Ascending aorta (tissue), 2 donors: Measurements from ENCODE around the gene ANAPC7. TPM values are rescaled to one million over a fixed set of nuclear protein-coding genes. Genes with fewer than 3 reads are reported as not detected.

Experiments used
- DNase-seq, 2 donors: peaks; one replicate each; pipeline ENCODE4 v3.0.0-alpha.2; 2019; ENCODE audit warnings: low spot score in 2 of 2
- H3K27ac ChIP-seq, 2 donors: fragments of 200-600 bp; sonication (generic); one replicate each; pipeline ENCODE4 v1.5.1; 2016 to 2017; ENCODE audit warnings: mild to moderate bottlenecking in 1 of 2
- H3K27me3 ChIP-seq: fragments of 200-600 bp; sonication (generic); one replicate; pipeline ENCODE4 v1.5.1; 2017
- H3K36me3 ChIP-seq, 2 donors: fragments of 200-600 bp; sonication (generic); one replicate each; pipeline ENCODE4 v1.5.1; 2016
- H3K4me1 ChIP-seq, 2 donors: fragments of 200-600 bp; sonication (generic); one replicate each; pipeline ENCODE4 v1.5.1; 2016 to 2017; ENCODE audit warnings: mild to moderate bottlenecking in 1 of 2
- H3K4me3 ChIP-seq, 2 donors: fragments of 200-600 bp; sonication (generic); one replicate each; pipeline ENCODE4 v1.5.1; 2016 to 2017; ENCODE audit warnings: mild to moderate bottlenecking in 1 of 2
- H3K9me3 ChIP-seq, 2 donors: fragments of 200-600 bp; sonication (generic); one replicate each; pipeline ENCODE4 v1.5.1; 2016
- CTCF ChIP-seq, 3 experiments: fragments of 200-600 bp in 2 of 3; fragments of 450-650 bp in 1 of 3; sonication (generic) in 2 of 3; IDR thresholded peaks; one replicate each; pipeline ENCODE4 v1.5.1; 2016 to 2019; ENCODE audit warnings: antibody characterized with exemption in 3 of 3, mild to moderate bottlenecking in 1 of 3, moderate library complexity in 1 of 3
- intact Hi-C: fragments of 100-400 bp; cut with DNase I; formaldehyde crosslinking; loops from one replicate; pipeline ENCODE4 v1.15.1; 2023
- total RNA-seq: library from RNA; depleted of rRNA; stranded (reverse); fragments of >200 nt; gene quantifications from one replicate; pipeline ENCODE4 v1.1.0, GENCODE V29; 2016

The ANAPC7 gene
- total RNA-seq = 34.7 TPM

GRCh38 chr12:110403146-110403975 is at the start of gene ANAPC7:
ANAPC7 (minus strand) TSS chr12:110403708; CDS start chr12:110403627, 81 bp downstream.
- H3K4me1 ChIP-seq = peaks cover 0 to 8% of the 10 kb centered on the region in 2 donors
- intact Hi-C loops = loop anchor here (2.0 kb wide), 1 partner anchor 65 kb away; the partner anchor contains the start of genes FAM216A and GPN3
- H3K36me3 ChIP-seq = peaks cover 6 to 13% of the 10 kb centered on the region in 2 donors
- peak within 1 kb of the TSS; percentile 81 to 84 for H3K4me3 ChIP-seq
- no peaks in the 10 kb centered on the region for H3K27me3 ChIP-seq
- H3K27ac ChIP-seq = peak within 1 kb of the TSS; percentile 84 to 93
- H3K9me3 ChIP-seq = no peaks in the 10 kb centered on the region
- DNase-seq = peak; percentile 51 to 94
- peak in 1 of 3 experiments; percentile 19 for TF ChIP-seq CTCF (IDR thresholded peaks at IDR 0.05)

GRCh38 chr12:110451263-110451662 is 47.8 kb upstream of the ANAPC7 start:
- no peak overlapping the region for H3K4me3 ChIP-seq

GRCh38 chr12:110449799-110450497 is 46.4 kb upstream of the ANAPC7 start, which contains the start of gene ARPC3:
ARPC3 (minus strand) TSS chr12:110450337; CDS start chr12:110450260, 77 bp downstream.
- H3K4me3 ChIP-seq = peak within 1 kb of the TSS; percentile 92 to 96
- peak; percentile 90 to 95 (median 92) for TF ChIP-seq CTCF (IDR thresholded peaks at IDR 0.05)
- intact Hi-C loops = loop anchor here (1.0 to 5.0 kb wide), 7 partner anchors 18 to 453 kb away; partner anchors contain the start of genes ANKRD13A, FAM216A, GIT2 and GPN3
- H3K36me3 ChIP-seq = peaks cover 21 to 30% of the 10 kb centered on the region in 2 donors
- H3K9me3 ChIP-seq = no peaks in the 10 kb centered on the region
- H3K27ac ChIP-seq = peak within 1 kb of the TSS; percentile 92 to 98
- peak; percentile 76 to 98 for DNase-seq
- H3K27me3 ChIP-seq = no peaks in the 10 kb centered on the region
- H3K4me1 ChIP-seq = peaks cover 4 to 17% of the 10 kb centered on the region in 2 donors

More at GRCh38 chr12:110451263-110451662, 47.8 kb upstream of the ANAPC7 start:
- H3K36me3 ChIP-seq = peaks cover 28 to 35% of the 10 kb centered on the region in 2 donors
- no peak for DNase-seq
- no peak for TF ChIP-seq CTCF (IDR thresholded peaks at IDR 0.05)
- intact Hi-C loops = loop anchor here (2.0 to 5.0 kb wide), 5 partner anchors 52 to 454 kb away; partner anchors contain the start of genes ANKRD13A, GIT2, PPP1CC and PPTC7
- no peaks in the 10 kb centered on the region for H3K9me3 ChIP-seq
- H3K4me1 ChIP-seq = peaks cover 4 to 17% of the 10 kb centered on the region in 2 donors
- H3K27me3 ChIP-seq = no peaks in the 10 kb centered on the region
- H3K27ac ChIP-seq = peak overlapping the region in 1 of 2 donors; percentile 92

GRCh38 chr12:110444455-110444854 is 40.9 kb upstream of the ANAPC7 start:
- H3K9me3 ChIP-seq = no peaks in the 10 kb centered on the region
- peaks cover 56 to 57% of the 10 kb centered on the region in 2 donors for H3K36me3 ChIP-seq

More at GRCh38 chr12:110444455-110444854, 40.9 kb upstream of the ANAPC7 start:
- TF ChIP-seq CTCF (IDR thresholded peaks at IDR 0.05) = no peak
- Histone ChIP-seq H3K4me1 (peaks cover 4 to 17% of the 10 kb centered on the region in 2 donors), H3K4me3 (no peak overlapping the region), H3K27me3 (no peaks in the 10 kb centered on the region), H3K27ac (no peak overlapping the region)
- intact Hi-C loops = no loop called here
- no peak for DNase-seq
